KOPT-K1 (cell line): Measurements from ENCODE around the gene SOD2.
"Not testable (repeated sequence)": the region's sequence is repeated elsewhere in the genome, so short reads cannot be mapped to it uniquely, and the experiment has no call there.

Experiments used
- H3K27ac ChIP-seq: fragments of 200-600 bp; sonication (generic); 2 replicates; pipeline ENCODE4 v1.5.1; 2016; ENCODE audit warnings: antibody characterized with exemption, mild to moderate bottlenecking, low read depth, low read length; ENCODE audit not compliant: poor library complexity, severe bottlenecking
- H3K36me3 ChIP-seq: fragments of 200-600 bp; sonication (generic); 2 replicates; pipeline ENCODE4 v1.5.1; 2017; ENCODE audit warnings: antibody characterized with exemption, mild to moderate bottlenecking, low read length, moderate library complexity; ENCODE audit not compliant: insufficient read depth
- H3K9me3 ChIP-seq: fragments of 200-600 bp; sonication (generic); 2 replicates; pipeline ENCODE4 v1.5.1; 2017; ENCODE audit warnings: antibody characterized with exemption, low read length, mild to moderate bottlenecking; ENCODE audit not compliant: insufficient read depth, poor library complexity, severe bottlenecking

The SOD2 gene

DNA sequence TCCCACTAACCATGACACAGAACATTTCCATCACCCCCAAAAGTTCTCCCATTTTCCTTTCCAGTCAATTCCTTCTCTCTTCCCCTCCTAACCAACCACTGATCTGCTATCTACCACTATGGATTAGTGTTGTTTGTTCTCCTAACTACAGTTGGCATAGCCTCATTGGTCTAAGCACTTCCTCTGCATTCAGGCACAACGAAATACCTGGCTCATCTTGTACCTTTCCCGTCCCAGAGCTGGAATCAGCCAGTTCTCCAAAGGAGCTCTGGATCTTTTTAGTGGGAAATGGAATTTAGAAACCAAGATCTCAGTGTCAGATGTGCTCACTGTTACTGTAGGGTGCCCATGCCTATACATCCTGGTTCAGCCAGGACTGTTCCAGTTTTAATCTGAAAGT is 30.2 kb upstream of the SOD2 start:
- Histone ChIP-seq H3K27ac (no peak overlapping the region), H3K9me3 (no peaks in the 10 kb centered on the region), H3K36me3 (peaks cover 25% of the 10 kb centered on the region; the same call in 1 of the 2 replicates)

DNA sequence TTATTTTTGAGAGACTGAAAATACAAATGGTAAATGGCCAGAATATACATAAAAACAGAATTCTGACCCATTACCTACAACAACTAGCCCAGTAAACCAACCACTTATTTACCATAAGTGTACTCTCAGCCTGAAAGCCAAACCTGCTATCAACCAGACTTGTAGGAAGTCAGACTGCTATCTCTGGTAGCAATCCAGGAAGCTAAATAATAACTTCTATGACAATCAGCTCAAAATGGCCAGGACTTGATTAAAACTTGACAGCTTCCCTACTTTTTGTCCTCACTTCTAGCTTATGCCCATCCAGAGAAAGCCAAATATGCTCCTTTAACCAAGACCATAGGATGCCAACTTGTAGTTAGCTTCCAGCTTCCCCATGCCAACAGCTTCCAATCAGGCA is 29.6 kb upstream of the SOD2 start:
- peaks cover 25% of the 10 kb centered on the region; the same call in 1 of the 2 replicates for H3K36me3 ChIP-seq
- no peaks in the 10 kb centered on the region for H3K9me3 ChIP-seq
- H3K27ac ChIP-seq: no peak overlapping the region

DNA sequence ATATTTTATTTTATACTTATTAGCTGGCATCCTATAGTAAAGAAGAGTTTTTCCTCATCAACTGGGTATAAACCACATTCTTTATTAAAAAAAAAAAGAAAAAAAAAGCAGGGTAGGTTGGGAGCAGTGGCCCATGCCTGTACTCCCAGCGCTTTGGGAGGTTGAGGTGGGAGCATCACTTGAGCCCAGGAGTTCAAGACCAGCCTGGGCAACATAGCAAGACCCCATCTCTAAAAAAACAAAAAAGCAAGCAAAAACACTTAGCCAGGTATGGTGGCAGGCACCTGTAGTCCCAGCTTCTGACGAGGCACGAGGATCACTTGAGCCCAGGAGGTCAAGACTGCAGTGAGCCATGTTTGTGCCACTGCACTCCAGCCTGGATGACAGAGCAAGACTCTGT is 28.9 kb upstream of the SOD2 start:
- H3K9me3 ChIP-seq, H3K27ac ChIP-seq: not testable (repeated sequence)
- H3K36me3 ChIP-seq: peaks cover 25% of the 10 kb centered on the region; the same call in 1 of the 2 replicates

DNA sequence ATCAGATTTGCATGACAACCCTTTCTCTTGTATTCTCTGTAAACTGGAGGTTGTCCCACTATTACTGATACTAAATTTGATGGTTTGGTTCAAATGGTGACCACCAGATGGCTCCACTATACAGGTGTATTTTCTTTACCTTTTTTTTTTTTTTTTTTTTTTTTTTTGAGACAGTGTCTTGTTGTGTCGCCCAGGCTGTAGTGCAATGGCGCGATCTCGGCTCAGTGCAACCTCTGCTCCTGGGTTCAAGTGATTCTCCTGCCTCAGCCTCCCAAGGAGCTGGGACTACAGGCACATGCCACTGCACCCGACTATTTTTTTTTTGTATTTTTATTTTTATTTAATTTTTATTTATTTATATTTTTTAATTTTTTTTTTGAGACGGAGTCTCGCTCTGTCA is 27.7 kb upstream of the SOD2 start:
- Histone ChIP-seq H3K9me3 (no peaks in the 10 kb centered on the region), H3K27ac (no peak overlapping the region), H3K36me3 (peaks cover 25% of the 10 kb centered on the region; the same call in 1 of the 2 replicates)

DNA sequence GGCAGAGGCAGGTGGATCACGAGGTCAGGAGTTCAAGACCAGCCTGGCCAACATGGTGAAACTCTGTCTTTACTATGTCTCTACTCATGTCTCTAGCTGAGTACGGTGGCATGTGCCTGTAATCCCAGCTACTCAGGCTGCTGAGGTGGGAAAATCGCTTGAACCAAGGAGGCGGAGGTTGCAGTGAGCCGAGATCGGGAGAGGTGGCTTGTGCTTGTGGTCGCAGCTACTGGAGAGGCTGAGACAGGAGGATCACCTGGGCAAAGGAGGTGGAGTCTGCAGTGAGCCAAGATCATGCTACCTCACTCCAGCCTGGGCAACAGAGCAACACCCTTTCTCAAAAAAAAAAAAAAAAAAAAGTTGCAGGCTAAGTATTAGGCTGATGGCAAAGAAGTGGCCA is 26.2 kb upstream of the SOD2 start:
- Histone ChIP-seq H3K9me3 (no peaks in the 10 kb centered on the region), H3K27ac (no peak overlapping the region), H3K36me3 (peaks cover 18% of the 10 kb centered on the region; the same call in 1 of the 2 replicates)

DNA sequence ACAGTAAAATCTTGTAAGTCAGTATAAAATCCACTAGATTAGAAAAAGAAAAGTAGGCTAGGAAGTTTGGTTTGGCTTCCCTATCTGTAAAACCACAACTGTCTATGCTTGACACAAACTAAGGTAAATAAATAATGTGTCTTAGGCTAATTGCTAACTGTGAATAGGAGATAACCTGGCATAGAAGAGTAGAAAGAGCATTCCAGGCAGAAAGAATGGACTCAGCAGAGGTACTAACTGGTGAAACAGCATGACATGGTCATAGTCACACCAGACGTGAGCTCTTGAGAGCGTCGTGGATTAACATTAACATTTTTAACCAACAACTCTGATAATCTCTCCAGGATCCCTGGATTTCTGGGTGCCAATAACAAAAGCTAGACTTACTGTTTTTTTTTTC is 25.6 kb upstream of the SOD2 start:
- H3K9me3 ChIP-seq: no peaks in the 10 kb centered on the region
- H3K27ac ChIP-seq: no peak overlapping the region
- H3K36me3 ChIP-seq: peaks cover 13% of the 10 kb centered on the region; the same call in 1 of the 2 replicates

DNA sequence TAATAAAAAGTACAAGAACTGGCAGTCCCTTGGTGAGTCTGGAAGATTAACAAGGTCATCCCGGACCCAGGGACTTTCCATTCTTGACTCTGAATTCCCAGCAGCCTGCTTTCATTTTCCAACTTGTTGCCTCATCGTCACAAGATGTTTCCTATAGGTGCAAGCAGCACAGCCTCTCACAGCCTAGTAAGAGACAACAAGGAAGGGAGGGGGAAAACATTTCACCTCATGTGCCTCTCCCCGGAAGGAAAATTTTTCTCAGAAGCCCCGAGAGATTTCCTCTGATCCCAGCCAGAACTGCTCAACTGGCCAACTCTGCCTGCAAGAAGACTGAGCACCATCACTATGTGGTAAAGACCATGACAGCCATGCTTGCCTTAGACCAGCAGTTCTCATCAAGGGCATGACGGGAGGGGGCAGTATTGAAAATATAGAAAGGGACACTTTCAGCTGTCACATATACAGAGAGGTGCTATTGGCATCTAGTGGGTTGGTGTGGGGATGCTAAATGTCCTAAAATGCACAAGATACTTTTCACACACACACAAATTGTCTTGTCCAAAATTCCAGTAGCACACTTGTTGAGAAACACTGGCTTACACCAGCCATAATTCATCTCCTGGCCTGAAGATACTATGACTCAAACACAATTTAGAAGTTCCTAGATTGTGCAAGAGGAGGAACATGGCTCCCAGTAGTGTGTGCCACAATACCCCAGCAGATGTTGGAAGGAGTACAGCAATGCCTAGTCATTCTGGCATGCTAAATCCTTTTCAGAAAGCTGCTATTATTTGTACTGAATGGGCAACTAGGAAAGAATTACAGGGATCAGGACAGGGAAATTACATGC is 23.4 kb upstream of the SOD2 start:
- Histone ChIP-seq H3K27ac (no peak overlapping the region), H3K36me3 (no peaks in the 10 kb centered on the region), H3K9me3 (no peaks in the 10 kb centered on the region)

DNA sequence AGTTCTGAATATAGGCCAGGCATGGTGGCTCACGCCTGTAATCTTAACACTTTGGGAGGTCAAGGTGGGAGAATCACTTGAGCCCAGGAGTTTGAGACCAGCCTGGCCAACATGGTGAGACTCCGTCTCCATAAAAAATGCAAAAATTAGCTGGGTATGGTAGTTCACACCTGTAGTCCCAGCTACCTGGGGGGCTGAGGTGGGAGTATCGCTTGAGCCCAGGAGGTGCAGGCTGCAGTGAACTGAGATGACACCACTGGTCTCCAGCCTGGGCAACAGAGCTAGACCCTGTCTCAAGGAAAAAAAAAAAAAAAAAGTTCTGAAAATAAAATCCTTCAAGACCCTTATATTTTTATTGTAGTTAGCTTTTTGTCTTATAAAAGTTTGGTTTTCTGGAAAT is 22.6 kb upstream of the SOD2 start:
- H3K9me3 ChIP-seq: no peaks in the 10 kb centered on the region
- no peaks in the 10 kb centered on the region for H3K36me3 ChIP-seq
- no peak overlapping the region for H3K27ac ChIP-seq

DNA sequence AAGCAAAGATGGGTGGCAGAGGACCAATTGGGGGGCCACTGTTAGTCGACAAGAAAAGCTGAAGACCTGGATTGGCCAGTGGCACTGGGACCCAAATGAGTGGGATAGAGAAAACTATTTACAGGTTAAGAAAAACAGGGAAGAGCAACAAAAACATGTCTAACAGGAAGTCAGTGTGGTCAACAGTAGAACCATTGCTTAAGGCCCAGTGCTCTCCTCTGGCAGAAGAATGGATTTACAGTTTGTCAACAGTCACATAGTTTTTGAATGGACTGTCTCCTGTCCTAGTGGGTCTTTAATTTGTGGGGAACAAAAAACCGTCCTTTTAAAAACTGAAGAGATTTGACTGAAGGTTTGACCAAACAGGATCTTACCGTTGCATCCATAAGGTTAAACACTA is 22.1 kb upstream of the SOD2 start:
- H3K27ac ChIP-seq: no peak overlapping the region
- H3K36me3 ChIP-seq: no peaks in the 10 kb centered on the region
- no peaks in the 10 kb centered on the region for H3K9me3 ChIP-seq

DNA sequence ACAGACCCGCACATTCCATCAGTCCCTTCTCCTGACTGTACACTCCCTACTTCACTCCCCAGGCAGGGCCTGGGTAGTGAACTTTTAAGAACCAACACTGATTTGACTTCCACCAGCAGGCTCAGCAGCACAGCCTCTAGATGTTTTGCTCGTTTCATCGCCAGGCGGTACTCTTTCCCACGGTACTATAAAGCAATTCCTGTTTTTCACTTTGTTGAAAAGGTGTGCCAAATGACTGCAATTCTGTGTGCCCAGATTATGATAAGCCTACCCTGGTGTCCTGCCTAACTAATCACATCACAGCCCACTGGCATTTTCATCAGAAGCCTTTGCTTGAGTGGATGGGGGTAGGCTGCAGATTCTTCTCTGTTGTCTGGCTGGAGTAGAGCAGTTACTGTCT is 21.4 kb upstream of the SOD2 start:
- Histone ChIP-seq H3K27ac (no peak overlapping the region), H3K36me3 (no peaks in the 10 kb centered on the region), H3K9me3 (no peaks in the 10 kb centered on the region)

DNA sequence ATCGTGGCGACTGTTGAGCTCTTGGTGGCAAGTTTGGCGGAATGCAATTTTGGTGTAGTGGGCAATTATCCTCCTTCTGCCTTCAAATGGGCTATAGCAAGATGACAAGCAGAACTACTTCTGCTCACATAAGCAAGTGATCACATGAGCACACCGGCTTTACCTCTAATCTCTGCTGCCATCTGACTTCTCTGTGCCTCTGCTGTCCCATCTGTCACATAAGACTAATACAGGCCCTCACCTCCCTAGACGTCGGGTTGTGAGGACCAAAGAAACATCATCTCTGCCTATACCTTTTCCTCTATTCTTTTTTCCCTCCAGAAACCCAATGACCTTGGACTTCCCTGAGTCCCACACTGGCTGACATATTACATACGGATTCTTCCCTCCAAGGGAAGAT is 20.9 kb upstream of the SOD2 start:
- H3K27ac ChIP-seq: no peak overlapping the region
- no peaks in the 10 kb centered on the region for H3K36me3 ChIP-seq
- H3K9me3 ChIP-seq: no peaks in the 10 kb centered on the region

DNA sequence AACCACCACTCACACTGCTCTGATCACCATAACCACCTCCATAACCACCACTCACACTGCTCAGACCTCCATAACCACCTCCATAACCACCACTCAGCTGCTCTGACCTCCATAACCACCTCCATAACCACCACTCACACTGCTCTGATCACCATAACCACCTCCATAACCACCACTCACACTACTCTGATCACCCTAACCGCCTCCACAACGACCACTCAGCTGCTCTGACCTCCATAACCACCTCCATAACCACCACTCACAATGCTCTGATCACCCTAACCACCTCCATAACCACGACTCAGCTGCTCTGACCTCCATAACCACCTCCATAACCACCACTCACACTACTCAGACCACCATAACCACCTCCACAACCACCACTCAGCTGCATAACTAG is 19.3 kb upstream of the SOD2 start:
- not testable (repeated sequence) for H3K27ac ChIP-seq, H3K36me3 ChIP-seq, H3K9me3 ChIP-seq

DNA sequence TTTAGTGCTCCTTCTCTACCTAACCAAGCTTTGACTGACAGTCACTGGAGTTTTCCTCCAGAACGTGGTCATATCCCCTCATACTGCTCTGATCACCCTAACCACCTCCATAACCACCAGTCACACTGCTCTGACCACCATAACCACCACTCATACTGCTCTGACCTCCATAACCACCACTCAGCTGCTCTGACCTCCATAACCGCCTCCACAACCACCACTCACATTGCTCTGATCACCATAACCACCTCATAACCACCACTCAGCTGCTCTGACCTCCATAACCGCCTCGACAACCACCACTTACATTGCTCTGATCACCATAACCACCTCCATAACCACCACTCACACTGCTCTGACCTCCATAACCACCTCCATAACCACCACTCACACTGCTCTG is 17.6 kb upstream of the SOD2 start:
- H3K36me3 ChIP-seq, H3K27ac ChIP-seq, H3K9me3 ChIP-seq: not testable (repeated sequence)

DNA sequence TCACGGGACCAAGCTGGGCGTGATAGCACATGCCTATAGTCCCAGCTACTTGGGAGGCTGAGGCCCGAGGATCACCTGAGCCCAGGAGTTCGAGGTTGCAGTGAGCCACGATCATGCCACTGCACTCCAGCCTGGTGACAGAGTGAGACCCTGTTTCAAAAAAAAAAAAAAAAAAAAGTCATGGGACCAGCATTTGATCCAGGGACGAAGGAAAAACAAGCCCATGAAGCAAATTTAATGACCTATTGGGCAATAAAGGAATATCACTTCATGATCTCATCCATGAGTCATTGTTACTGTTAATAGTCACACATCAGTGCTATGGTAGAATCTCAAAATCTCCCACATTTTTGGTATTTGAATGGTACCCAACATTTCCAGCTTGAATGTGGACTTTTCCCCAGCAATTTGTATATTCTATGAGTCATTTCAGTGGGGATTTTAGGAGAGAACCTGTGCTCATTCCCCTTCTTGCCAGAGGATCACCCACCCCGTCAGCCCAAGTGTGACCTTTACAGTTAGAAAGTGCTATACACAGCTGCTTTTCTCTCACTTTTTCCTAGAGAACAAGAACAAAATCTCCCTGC is 8.5 kb upstream of the SOD2 start:
- no peak overlapping the region for H3K27ac ChIP-seq
- H3K36me3 ChIP-seq: no peaks in the 10 kb centered on the region
- no peaks in the 10 kb centered on the region for H3K9me3 ChIP-seq

DNA sequence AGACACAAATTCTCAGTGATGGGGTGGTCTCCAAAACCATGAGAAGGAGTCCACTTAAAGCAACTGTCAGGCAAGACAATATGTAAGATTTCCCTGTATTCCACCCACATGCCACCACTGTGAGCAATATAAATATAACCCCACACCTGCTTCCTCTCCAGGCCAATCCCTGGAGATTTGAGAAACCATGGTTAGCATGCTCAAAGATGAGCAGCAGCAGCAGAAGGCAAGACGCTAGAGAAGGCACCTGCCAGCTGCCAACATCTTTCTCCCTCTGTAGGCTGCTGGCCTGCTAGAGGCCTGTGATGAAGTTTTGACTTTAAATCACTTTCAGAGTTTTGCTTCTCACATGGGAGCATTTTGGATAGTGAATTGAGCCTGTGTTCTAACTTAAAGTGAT is 7.9 kb upstream of the SOD2 start:
- Histone ChIP-seq H3K27ac (no peak overlapping the region), H3K9me3 (no peaks in the 10 kb centered on the region), H3K36me3 (no peaks in the 10 kb centered on the region)

DNA sequence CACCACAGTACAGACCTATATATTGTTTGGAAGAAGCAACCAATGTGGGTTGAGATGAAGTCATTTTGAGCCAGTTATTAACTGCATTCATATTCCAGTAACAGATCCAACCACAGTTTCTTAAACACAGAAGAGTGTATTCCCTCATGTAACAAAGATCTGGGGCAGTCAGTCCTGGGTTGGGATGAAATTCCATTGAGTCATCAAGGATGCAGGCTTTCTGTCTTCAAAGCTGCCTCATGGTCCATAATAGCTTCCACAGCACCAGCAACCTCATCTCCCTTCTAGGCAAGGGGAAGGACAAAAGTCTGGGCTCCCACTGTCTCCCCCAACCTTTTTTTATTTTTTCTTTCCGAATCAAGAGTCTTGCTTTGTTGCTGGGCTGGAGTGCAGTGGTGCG is 2.9 kb upstream of the SOD2 start:
- no peaks in the 10 kb centered on the region for H3K9me3 ChIP-seq
- H3K27ac ChIP-seq: no peak overlapping the region
- no peaks in the 10 kb centered on the region for H3K36me3 ChIP-seq
